ENCODE measurements around the gene SKIDA1. TPM values are rescaled to one million over a fixed set of nuclear protein-coding genes. Genes with fewer than 3 reads are reported as not detected.

The SKIDA1 gene
- total and polyA plus RNA-seq, 4 donors = 0.15 to 1.4 (median 0.99) TPM

GRCh38 chr10:21526188-21526859 is 842 bp upstream of the SKIDA1 start:
- DNase-seq (peak; percentile 87 to 95), ATAC-seq (ENCODE audit: low FRiP score) (peak; percentile 87)
- H3K9me3 ChIP-seq (ENCODE audit: control insufficient read depth, low read length) = no peaks in the 10 kb centered on the region
- no peaks in the 10 kb centered on the region for H3K4me1 ChIP-seq (ENCODE audit: control insufficient read depth in 1 of 2, insufficient read depth in 2 of 2, low read length in 2 of 2)
- H3K27ac ChIP-seq (ENCODE audit: low read depth in 1 of 2, low read length in 2 of 2) = peak overlapping the region; percentile 86 to 93
- intact Hi-C loops (cut with DNase I) = loop anchor here (10.0 kb wide), 2 partner anchors 798 to 1962 kb away; partner anchors contain the start of gene BMI1 (in 1 of the 2)
- peak overlapping the region; percentile 61 to 62 for H3K4me3 ChIP-seq (ENCODE audit: low read length in 2 of 2)
- 0 to 1% methylated on average over 48 to 56 of the region's 56 CpGs for WGBS, 2 donors
- H3K27me3 ChIP-seq (ENCODE audit: control insufficient read depth in 1 of 2, insufficient read depth in 2 of 2, low read length in 1 of 2) = no peaks in the 10 kb centered on the region
- H3K36me3 ChIP-seq (ENCODE audit: control insufficient read depth in 1 of 2, insufficient read depth in 2 of 2, low read length in 1 of 2) = no peaks in the 10 kb centered on the region

- peak overlapping the region; percentile 61 to 62 for H3K4me3 ChIP-seq (ENCODE audit: low read length in 2 of 2)
- H3K27ac ChIP-seq (ENCODE audit: low read depth in 1 of 2, low read length in 2 of 2) = peak overlapping the region; percentile 7 to 94
- DNase-seq = peak in 1 of 2 donors; percentile 56
- 1% methylated on average over 22 to 23 of the region's 23 CpGs for WGBS, 2 donors
- no peaks in the 10 kb centered on the region for H3K27me3 ChIP-seq (ENCODE audit: control insufficient read depth in 1 of 2, insufficient read depth in 2 of 2, low read length in 1 of 2)
- intact Hi-C loops (cut with DNase I) = loop anchor here (10.0 kb wide), 2 partner anchors 800 to 1960 kb away; partner anchors contain the start of gene BMI1 (in 1 of the 2)
- H3K36me3 ChIP-seq (ENCODE audit: control insufficient read depth in 1 of 2, insufficient read depth in 2 of 2, low read length in 1 of 2) = no peaks in the 10 kb centered on the region
- ATAC-seq (ENCODE audit: low FRiP score) = no peak
- H3K4me1 ChIP-seq (ENCODE audit: control insufficient read depth in 1 of 2, insufficient read depth in 2 of 2, low read length in 2 of 2) = peaks cover 0 to under 1% of the 10 kb centered on the region in 2 donors
- H3K9me3 ChIP-seq (ENCODE audit: control insufficient read depth, low read length) = no peaks in the 10 kb centered on the region
These were observed 736 bp downstream of the SKIDA1 start for GRCh38 chr10:21524526-21525366.

GRCh38 chr10:21524131-21524525 is 1.4 kb downstream of the SKIDA1 start:
- ATAC-seq (ENCODE audit: low FRiP score) (no peak), DNase-seq (no peak)
- Histone ChIP-seq H3K27ac (ENCODE audit: low read depth in 1 of 2, low read length in 2 of 2) (no peak overlapping the region), H3K4me3 (ENCODE audit: low read length in 2 of 2) (peak overlapping the region; percentile 61 to 62), H3K36me3 (ENCODE audit: control insufficient read depth in 1 of 2, insufficient read depth in 2 of 2, low read length in 1 of 2) (no peaks in the 10 kb centered on the region), H3K27me3 (ENCODE audit: control insufficient read depth in 1 of 2, insufficient read depth in 2 of 2, low read length in 1 of 2) (no peaks in the 10 kb centered on the region), H3K4me1 (ENCODE audit: control insufficient read depth in 1 of 2, insufficient read depth in 2 of 2, low read length in 2 of 2) (peaks cover 0 to 4% of the 10 kb centered on the region in 2 donors), H3K9me3 (ENCODE audit: control insufficient read depth, low read length) (no peaks in the 10 kb centered on the region)
- intact Hi-C loops (cut with DNase I) = loop anchor here (10.0 kb wide), 2 partner anchors 801 to 1959 kb away; partner anchors contain the start of gene BMI1 (in 1 of the 2)
- WGBS, 2 donors = 28 to 33% methylated on average over 7 of the region's 7 CpGs

GRCh38 chr10:21523557-21524008 is 1.9 kb downstream of the SKIDA1 start:
- intact Hi-C loops (cut with DNase I) = loop anchor here (10.0 kb wide), 2 partner anchors 801 to 1959 kb away; partner anchors contain the start of gene BMI1 (in 1 of the 2)

GRCh38 chr10:21522631-21523406 is 2.7 kb downstream of the SKIDA1 start:
- H3K27ac ChIP-seq (ENCODE audit: low read depth in 1 of 2, low read length in 2 of 2) = no peak overlapping the region
- 80 to 85% methylated on average over 1 of the region's 1 CpG for WGBS, 2 donors
- ATAC-seq (ENCODE audit: low FRiP score) = no peak

More at GRCh38 chr10:21523557-21524008, 1.9 kb downstream of the SKIDA1 start:
- Histone ChIP-seq H3K4me1 (ENCODE audit: control insufficient read depth in 1 of 2, insufficient read depth in 2 of 2, low read length in 2 of 2) (peaks cover 0 to 4% of the 10 kb centered on the region in 2 donors), H3K4me3 (ENCODE audit: low read length in 2 of 2) (no peak overlapping the region), H3K27ac (ENCODE audit: low read depth in 1 of 2, low read length in 2 of 2) (no peak overlapping the region), H3K27me3 (ENCODE audit: control insufficient read depth in 1 of 2, insufficient read depth in 2 of 2, low read length in 1 of 2) (no peaks in the 10 kb centered on the region), H3K9me3 (ENCODE audit: control insufficient read depth, low read length) (no peaks in the 10 kb centered on the region), H3K36me3 (ENCODE audit: control insufficient read depth in 1 of 2, insufficient read depth in 2 of 2, low read length in 1 of 2) (no peaks in the 10 kb centered on the region)
- ATAC-seq (ENCODE audit: low FRiP score) (no peak), DNase-seq (no peak)
- 49 to 59% methylated on average over 3 of the region's 3 CpGs for WGBS, 2 donors

DNA sequence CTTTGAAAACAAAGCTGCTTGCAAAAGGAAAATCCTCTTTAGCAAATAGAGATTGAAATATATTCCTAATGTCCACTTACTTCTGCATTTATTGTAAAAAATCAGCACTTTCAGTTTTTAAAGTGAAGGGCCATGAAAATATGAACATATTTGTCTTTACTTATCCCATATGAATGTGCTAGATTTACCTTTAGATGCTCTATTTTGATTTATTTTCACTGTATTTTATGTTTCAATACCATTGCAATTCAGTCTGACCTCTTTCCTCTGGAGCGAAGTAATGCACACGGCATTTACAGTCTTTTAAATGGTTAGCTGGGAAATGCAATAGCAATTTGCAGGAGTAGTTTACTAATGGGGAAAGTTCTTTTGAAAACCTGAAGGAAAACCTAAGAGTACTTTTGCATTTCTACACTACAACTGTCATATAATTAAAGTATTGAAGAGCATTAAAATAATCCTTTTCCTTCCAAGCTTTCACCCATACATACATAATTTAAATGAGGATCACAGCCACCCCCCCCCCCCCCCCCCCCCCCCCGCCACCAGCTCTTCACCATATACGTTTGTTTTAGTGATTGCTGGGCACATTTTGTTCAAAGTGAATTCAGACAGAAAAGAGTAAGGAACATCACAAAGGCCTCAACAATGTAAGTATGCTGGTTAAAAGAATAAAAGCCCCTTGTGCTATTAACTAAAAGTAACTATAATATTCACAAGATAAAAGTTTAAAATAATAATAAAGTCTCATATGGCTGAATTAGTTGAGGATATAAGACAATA is 3.5 kb downstream of the SKIDA1 start:
- Histone ChIP-seq H3K27me3 (ENCODE audit: control insufficient read depth in 1 of 2, insufficient read depth in 2 of 2, low read length in 1 of 2) (no peaks in the 10 kb centered on the region), H3K36me3 (ENCODE audit: control insufficient read depth in 1 of 2, insufficient read depth in 2 of 2, low read length in 1 of 2) (no peaks in the 10 kb centered on the region), H3K4me1 (ENCODE audit: control insufficient read depth in 1 of 2, insufficient read depth in 2 of 2, low read length in 2 of 2) (peaks cover 0 to 4% of the 10 kb centered on the region in 2 donors), H3K9me3 (ENCODE audit: control insufficient read depth, low read length) (no peaks in the 10 kb centered on the region), H3K4me3 (ENCODE audit: low read length in 2 of 2) (no peak overlapping the region), H3K27ac (ENCODE audit: low read depth in 1 of 2, low read length in 2 of 2) (no peak overlapping the region)
- no peak for ATAC-seq (ENCODE audit: low FRiP score)
- no peak for DNase-seq
- WGBS, 2 donors = 84 to 86% methylated on average over 4 of the region's 4 CpGs
- intact Hi-C loops (cut with DNase I) = loop anchor here (10.0 kb wide), 2 partner anchors 803 to 1957 kb away; partner anchors contain the start of gene BMI1 (in 1 of the 2)

More at GRCh38 chr10:21522631-21523406, 2.7 kb downstream of the SKIDA1 start:
- DNase-seq = no peak
- Histone ChIP-seq H3K27me3 (ENCODE audit: control insufficient read depth in 1 of 2, insufficient read depth in 2 of 2, low read length in 1 of 2) (no peaks in the 10 kb centered on the region), H3K4me1 (ENCODE audit: control insufficient read depth in 1 of 2, insufficient read depth in 2 of 2, low read length in 2 of 2) (peaks cover 0 to 4% of the 10 kb centered on the region in 2 donors), H3K36me3 (ENCODE audit: control insufficient read depth in 1 of 2, insufficient read depth in 2 of 2, low read length in 1 of 2) (no peaks in the 10 kb centered on the region), H3K4me3 (ENCODE audit: low read length in 2 of 2) (no peak overlapping the region), H3K9me3 (ENCODE audit: control insufficient read depth, low read length) (no peaks in the 10 kb centered on the region)
- intact Hi-C loops (cut with DNase I) = loop anchor here (10.0 kb wide), 2 partner anchors 802 to 1958 kb away; partner anchors contain the start of gene BMI1 (in 1 of the 2)

DNA sequence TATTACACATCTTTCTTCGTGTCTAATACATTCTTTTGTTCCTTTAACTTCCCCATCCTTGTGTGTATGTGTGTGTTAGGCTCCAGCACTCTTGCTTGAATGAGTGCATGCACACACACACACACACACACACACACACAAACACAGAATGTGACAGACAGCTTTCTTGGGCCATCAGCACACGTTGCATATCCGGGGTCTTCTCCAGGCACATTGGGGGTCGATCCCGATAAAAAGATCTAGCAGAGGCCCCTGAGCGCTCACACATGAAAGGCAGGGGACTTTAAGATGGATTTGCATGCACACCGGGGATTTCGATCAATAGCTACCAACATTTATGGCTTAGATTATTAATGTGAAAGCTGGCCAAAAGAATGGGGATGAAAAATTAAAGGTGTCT is 4.5 kb downstream of the SKIDA1 start:
- no peak overlapping the region for H3K27ac ChIP-seq (ENCODE audit: low read depth in 1 of 2, low read length in 2 of 2)
- no peaks in the 10 kb centered on the region for H3K9me3 ChIP-seq (ENCODE audit: control insufficient read depth, low read length)
- H3K4me3 ChIP-seq (ENCODE audit: low read length in 2 of 2) = no peak overlapping the region
- peaks cover 0 to 4% of the 10 kb centered on the region in 2 donors for H3K4me1 ChIP-seq (ENCODE audit: control insufficient read depth in 1 of 2, insufficient read depth in 2 of 2, low read length in 2 of 2)
- DNase-seq (no peak), ATAC-seq (ENCODE audit: low FRiP score) (no peak)
- intact Hi-C loops (cut with DNase I) = loop anchor here (10.0 kb wide), 2 partner anchors 804 to 1956 kb away; partner anchors contain the start of gene BMI1 (in 1 of the 2)
- WGBS, 2 donors = 72 to 79% methylated on average over 8 of the region's 8 CpGs
- no peaks in the 10 kb centered on the region for H3K36me3 ChIP-seq (ENCODE audit: control insufficient read depth in 1 of 2, insufficient read depth in 2 of 2, low read length in 1 of 2)
- no peaks in the 10 kb centered on the region for H3K27me3 ChIP-seq (ENCODE audit: control insufficient read depth in 1 of 2, insufficient read depth in 2 of 2, low read length in 1 of 2)

All from aorta (tissue), 5 donors.